GM12872 (cell line): ENCODE measurements around the gene ATP6V0D1.

ENCODE experiments used
- CTCF ChIP-seq: IDR thresholded peaks from 3 replicates; pipeline ENCODE4 v1.5.1; 2011; ENCODE audit warnings: low read depth, mild to moderate bottlenecking, low read length, moderate library complexity; ENCODE audit not compliant: insufficient read depth

The ATP6V0D1 gene

GRCh38 chr16:67392301-67393059 lies 88.5 kb downstream of the ATP6V0D1 start:
- no peak for TF ChIP-seq CTCF

- no peak for TF ChIP-seq CTCF
These were observed 89.3 kb downstream of the ATP6V0D1 start for GRCh38 chr16:67391424-67392300.

- TF ChIP-seq CTCF: no peak
These were observed 90.0 kb downstream of the ATP6V0D1 start for GRCh38 chr16:67390816-67391423.

GRCh38 chr16:67389911-67390815 lies 90.8 kb downstream of the ATP6V0D1 start:
- no peak for TF ChIP-seq CTCF

- TF ChIP-seq CTCF: no peak
These were observed 92.4 kb downstream of the ATP6V0D1 start for GRCh38 chr16:67388591-67388990.

GRCh38 chr16:67388191-67388590 lies 92.8 kb downstream of the ATP6V0D1 start:
- no peak for TF ChIP-seq CTCF
